ENCODE results near the gene MZF1. TPM values are rescaled to one million over a fixed set of nuclear protein-coding genes. Genes with fewer than 3 reads are reported as not detected.

The MZF1 gene
- total and polyA plus RNA-seq, 3 donors from 2014 or later: 23.9 to 56.1 (median 55.8) TPM

- DNase-seq: no peak
- Histone ChIP-seq H3K27me3 (no peaks in the 10 kb centered on the region), H3K9me3 (no peaks in the 10 kb centered on the region), H3K4me3 (no peak overlapping the region), H3K4me1 (peaks cover 24% of the 10 kb centered on the region), H3K27ac (no peak overlapping the region), H3K36me3 (ENCODE audit: low read depth, missing control alignments) (peaks cover 4% of the 10 kb centered on the region)
- TF ChIP-seq POLR2A (IDR thresholded peaks at IDR 0.05) (no peak), CTCF (IDR thresholded peaks at IDR 0.05) (no peak)
- 84 to 86% methylated on average over 9 to 20 of the region's 20 CpGs for WGBS, 2 donors
- intact Hi-C loops (cut with DNase I; ENCODE audit: low total_unique reads): no loop called here
Measured at GRCh38 chr19:58548859-58549663, 24.1 kb downstream of the MZF1 start.

DNA sequence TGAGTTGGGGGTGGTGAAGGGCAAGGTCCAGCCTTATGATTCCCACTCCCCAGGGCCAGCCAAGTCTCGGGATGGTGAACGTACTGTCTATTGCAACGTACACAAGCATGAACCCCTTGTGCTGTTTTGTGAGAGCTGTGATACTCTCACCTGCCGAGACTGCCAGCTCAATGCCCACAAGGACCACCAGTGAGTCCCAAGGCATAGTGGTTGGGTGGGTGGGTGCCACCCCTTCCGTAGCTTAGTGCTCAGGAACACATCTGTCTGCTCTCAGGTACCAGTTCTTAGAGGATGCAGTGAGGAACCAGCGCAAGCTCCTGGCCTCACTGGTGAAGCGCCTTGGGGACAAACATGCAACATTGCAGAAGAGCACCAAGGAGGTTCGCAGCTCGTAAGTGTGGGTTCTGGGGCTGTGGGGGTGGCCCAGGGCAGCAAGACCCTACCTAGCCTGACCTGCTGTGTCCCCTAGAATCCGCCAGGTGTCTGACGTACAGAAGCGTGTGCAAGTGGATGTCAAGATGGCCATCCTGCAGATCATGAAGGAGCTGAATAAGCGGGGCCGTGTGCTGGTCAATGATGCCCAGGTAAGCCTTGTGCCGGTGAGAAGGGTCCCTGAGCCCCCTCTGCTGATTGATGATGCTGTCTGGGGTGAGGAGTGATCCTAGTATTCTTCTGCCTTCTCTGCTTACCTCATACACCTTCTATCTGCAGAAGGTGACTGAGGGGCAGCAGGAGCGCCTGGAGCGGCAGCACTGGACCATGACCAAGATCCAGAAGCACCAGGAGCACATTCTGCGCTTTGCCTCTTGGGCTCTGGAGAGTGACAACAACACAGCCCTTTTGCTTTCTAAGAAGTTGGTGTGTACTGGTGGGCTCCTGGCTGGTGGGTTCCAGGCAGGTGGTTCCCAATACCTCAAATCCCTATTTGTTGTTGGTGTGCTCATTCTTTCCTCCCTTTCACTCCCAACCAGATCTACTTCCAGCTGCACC lies 25.5 kb downstream of the MZF1 start:
- 86 to 87% methylated on average over 8 to 18 of the region's 18 CpGs for WGBS, 2 donors
- H3K9me3 ChIP-seq: no peaks in the 10 kb centered on the region
- intact Hi-C loops (cut with DNase I; ENCODE audit: low total_unique reads): no loop called here
- no peak overlapping the region for H3K4me3 ChIP-seq
- peaks cover 4% of the 10 kb centered on the region for H3K36me3 ChIP-seq (ENCODE audit: low read depth, missing control alignments)
- no peaks in the 10 kb centered on the region for H3K27me3 ChIP-seq
- no peak overlapping the region for H3K27ac ChIP-seq
- DNase-seq: no peak
- peaks cover 22% of the 10 kb centered on the region for H3K4me1 ChIP-seq
- no peak for TF ChIP-seq POLR2A (IDR thresholded peaks at IDR 0.05)
- TF ChIP-seq CTCF (IDR thresholded peaks at IDR 0.05): no peak

- H3K27ac ChIP-seq: peak overlapping the region in 1 of 2 donors; percentile 99
- no peaks in the 10 kb centered on the region for H3K27me3 ChIP-seq
- DNase-seq: no peak
- H3K36me3 ChIP-seq (ENCODE audit: low read depth, missing control alignments): peaks cover 4% of the 10 kb centered on the region
- intact Hi-C loops (cut with DNase I; ENCODE audit: low total_unique reads): no loop called here
- TF ChIP-seq CTCF (IDR thresholded peaks at IDR 0.05) (no peak), POLR2A (IDR thresholded peaks at IDR 0.05) (no peak)
- peak overlapping the region in 1 of 2 donors; percentile 88 for H3K4me3 ChIP-seq
- H3K4me1 ChIP-seq: peaks cover 22% of the 10 kb centered on the region
- H3K9me3 ChIP-seq: no peaks in the 10 kb centered on the region
- 0 to 11% methylated on average over 1 of the region's 1 CpG for whole genome bisulfite sequencing, 2 donors
Measured at GRCh38 chr19:58546019-58546530, 27.1 kb downstream of the MZF1 start.

DNA sequence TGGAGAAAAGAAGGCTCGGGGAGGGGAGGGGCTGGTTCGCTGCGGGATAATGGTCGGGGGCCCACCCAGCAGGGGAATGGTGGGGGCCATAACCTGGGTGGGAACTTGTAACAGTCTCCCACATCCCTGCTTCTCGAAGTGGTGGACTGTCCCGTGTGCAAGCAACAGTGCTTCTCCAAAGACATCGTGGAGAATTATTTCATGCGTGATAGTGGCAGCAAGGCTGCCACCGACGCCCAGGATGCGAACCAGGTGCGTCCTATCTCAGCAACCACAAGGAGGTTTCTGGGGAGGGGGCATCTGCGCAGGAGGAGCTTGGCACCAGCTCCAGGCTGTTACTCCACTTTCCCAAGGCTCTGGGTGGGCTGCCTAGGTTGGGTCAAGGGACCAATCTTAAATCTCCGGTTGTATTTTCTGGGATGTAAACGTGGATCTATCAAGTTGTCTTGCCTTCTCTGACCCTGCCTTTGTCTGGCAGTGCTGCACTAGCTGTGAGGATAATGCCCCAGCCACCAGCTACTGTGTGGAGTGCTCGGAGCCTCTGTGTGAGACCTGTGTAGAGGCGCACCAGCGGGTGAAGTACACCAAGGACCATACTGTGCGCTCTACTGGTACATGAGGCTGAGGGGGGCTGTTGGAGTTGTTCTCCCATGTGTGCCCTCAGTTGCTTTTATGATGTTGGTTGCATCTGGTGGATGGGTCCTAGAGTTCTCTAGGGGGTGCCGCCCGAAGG lies 27.7 kb downstream of the MZF1 start:
- Histone ChIP-seq H3K27me3 (no peaks in the 10 kb centered on the region), H3K36me3 (ENCODE audit: low read depth, missing control alignments) (peaks cover 4% of the 10 kb centered on the region), H3K4me1 (peaks cover 22% of the 10 kb centered on the region), H3K27ac (peak overlapping the region; percentile 65 to 99), H3K4me3 (peak overlapping the region; percentile 88 to 93), H3K9me3 (no peaks in the 10 kb centered on the region)
- DNase-seq: no peak
- intact Hi-C loops (cut with DNase I; ENCODE audit: low total_unique reads): no loop called here
- TF ChIP-seq CTCF (IDR thresholded peaks at IDR 0.05) (no peak), POLR2A (IDR thresholded peaks at IDR 0.05) (no peak)
- 6% methylated on average over 14 to 21 of the region's 21 CpGs for WGBS, 2 donors
